K562 (cell line): ENCODE data around the gene DOLK. TPM values are rescaled to one million over a fixed set of nuclear protein-coding genes. Genes with fewer than 3 reads are reported as not detected.

Experiments
- ATAC-seq: fragments of 200-7000 bp; cut with Tn5 transposase; 3 replicates; pipeline ENCODE4 v1.9.1; 2020; ENCODE audit warnings: moderate library complexity
- Bru-seq: library from RNA; stranded (reverse); fragments of 400-500 nt; gene quantifications from one replicate; lab custom pipeline; 2021; lab: Mats Ljungman, UMichigan
- BruChase-seq, 2 experiments: library from RNA; stranded (reverse); fragments of 400-500 nt; gene quantifications; one replicate each; lab custom pipeline; 2021; lab: Mats Ljungman, UMichigan
- BruUV-seq: library from RNA; stranded (reverse); fragments of 400-500 nt; replicated peaks from 2 replicates; lab custom pipeline; 2021; lab: Mats Ljungman, UMichigan
- CTCF ChIA-PET: fragments of 300-600 bp; formaldehyde crosslinking; extraction: SDS; loops from one replicate; lab custom pipeline; 2021; ENCODE audit warnings: low intra/inter-chr PET ratio; lab: Yijun Ruan, JAX
- POLR2A ChIA-PET: fragments of 300-600, 350-650 bp; sonication (Branson Sonifier 250); formaldehyde crosslinking; extraction: SDS; loops from one replicate; lab custom pipeline; 2021; ENCODE audit warnings: antibody characterized with exemption, inconsistent platforms; lab: Yijun Ruan, JAX
- DNase-seq, 4 experiments: peaks; one replicate each; pipeline versions ENCODE4 v3.0.0 to v3.0.0-alpha.2; 2011 to 2018; ENCODE audit warnings: low spot score in 3 of 4, mixed read lengths in 3 of 4; ENCODE audit errors: extremely low read depth in 1 of 4
- FAIRE-seq: peaks from 2 replicates; lab custom pipeline; 2011; peaks lifted over from hg19 to GRCh38; lab: Jason Lieb, UNC
- H2AFZ ChIP-seq: 2 replicates; pipeline ENCODE4 v1.6.0; 2011; ENCODE audit warnings: low read depth, low read length, control low read depth, inconsistent platforms
- H3K27ac ChIP-seq: fragments of 200-600 bp; 3 replicates; pipeline ENCODE4 v1.8.0; 2011; ENCODE audit warnings: low read depth, mild to moderate bottlenecking, control low read depth, inconsistent platforms, low read length, moderate library complexity, mixed read lengths; ENCODE audit errors: extremely low read depth
- H3K27me3 ChIP-seq, 2 experiments: fragments of 300-600 bp in 1 of 2; 2 replicates in 1 of 2; 3 replicates in 1 of 2; pipeline versions ENCODE4 v1.6.0 to v1.8.0; 2011; ENCODE audit warnings: inconsistent platforms in 2 of 2, low read length in 2 of 2, mild to moderate bottlenecking in 1 of 2, mixed read lengths in 1 of 2, moderate library complexity in 1 of 2; ENCODE audit not compliant: control insufficient read depth in 2 of 2, insufficient read depth in 2 of 2
- H3K36me3 ChIP-seq: fragments of 300-600 bp; 3 replicates; pipeline ENCODE4 v1.8.0; 2011; ENCODE audit warnings: mild to moderate bottlenecking, low read length, inconsistent platforms; ENCODE audit not compliant: control insufficient read depth, insufficient read depth
- H3K4me1 ChIP-seq, 2 experiments: fragments of 200-600 bp in 1 of 2; replicated peaks in 1 of 2; 2 replicates in 1 of 2; 3 replicates in 1 of 2; pipeline versions ENCODE4 v1.5.1 to v1.8.0; 2011; ENCODE audit warnings: inconsistent platforms in 2 of 2, low read length in 2 of 2, mild to moderate bottlenecking in 1 of 2, mixed read lengths in 1 of 2, moderate library complexity in 1 of 2; ENCODE audit not compliant: control insufficient read depth in 2 of 2, insufficient read depth in 2 of 2
- H3K4me2 ChIP-seq: 2 replicates; pipeline ENCODE4 v1.6.1; 2011; ENCODE audit warnings: low read length, control low read depth, inconsistent platforms, mixed read lengths; ENCODE audit not compliant: insufficient read depth
- H3K4me3 ChIP-seq: fragments of 200-600 bp; sonication (generic), shearing (Covaris generic); 2 replicates; pipeline ENCODE4 v1.5.1; 2016; ENCODE audit warnings: control low read depth, inconsistent platforms
- H3K79me2 ChIP-seq: fragments of 200-600 bp; 3 replicates; pipeline ENCODE4 v1.8.0; 2011; ENCODE audit warnings: low read length, inconsistent platforms; ENCODE audit not compliant: control insufficient read depth, insufficient read depth
- H3K9ac ChIP-seq, 2 experiments: 2 replicates each; pipeline versions ENCODE4 v1.6.0 to v1.6.1; 2011; ENCODE audit warnings: low read depth in 2 of 2, low read length in 2 of 2, control low read depth in 1 of 2, inconsistent platforms in 1 of 2, mild to moderate bottlenecking in 1 of 2, mixed read lengths in 1 of 2; ENCODE audit not compliant: insufficient read depth in 1 of 2
- H3K9me1 ChIP-seq: one replicate; pipeline ENCODE4 v1.6.0; 2011; ENCODE audit warnings: inconsistent platforms, mild to moderate bottlenecking, low read length, moderate library complexity; ENCODE audit not compliant: control insufficient read depth, insufficient read depth
- H3K9me3 ChIP-seq: replicated peaks from 2 replicates; pipeline ENCODE4 v1.5.1; 2011; ENCODE audit warnings: low read depth, low read length, inconsistent platforms; ENCODE audit not compliant: control insufficient read depth, insufficient read depth
- H4K20me1 ChIP-seq: replicated peaks from 2 replicates; pipeline ENCODE4 v1.6.1; 2011; ENCODE audit warnings: low read length, inconsistent platforms, mixed read lengths; ENCODE audit not compliant: control insufficient read depth, insufficient read depth
- BRF1 ChIP-seq: IDR thresholded peaks from 3 replicates; pipeline ENCODE4 v1.6.1; 2011; ENCODE audit warnings: borderline replicate concordance, mild to moderate bottlenecking; ENCODE audit not compliant: insufficient read length; ENCODE audit errors: extremely low read depth
- GTF2F1 ChIP-seq: IDR thresholded peaks from 2 replicates; pipeline ENCODE4 v1.6.1; 2011; ENCODE audit warnings: low read depth, low read length, improper control_type of control experiment
- HDAC1 ChIP-seq, 2 experiments: fragments of 450-650 bp; IDR thresholded peaks; 2 replicates each; pipeline ENCODE4 v1.6.1; 2016 to 2017; ENCODE audit warnings: inconsistent platforms in 1 of 2, mild to moderate bottlenecking in 1 of 2, moderate library complexity in 1 of 2
- KDM4B ChIP-seq, 2 experiments: fragments of 450-650 bp in 1 of 2; sonication (generic) in 1 of 2; IDR thresholded peaks; 2 replicates each; pipeline ENCODE4 v1.6.1; 2016 to 2017; ENCODE audit warnings: borderline replicate concordance in 2 of 2, antibody characterized with exemption in 1 of 2, low read depth in 1 of 2, mild to moderate bottlenecking in 1 of 2
- MYBL2 ChIP-seq, 2 experiments: fragments of 450-650 bp in 1 of 2; sonication (generic) in 1 of 2; formaldehyde crosslinking in 1 of 2; IDR thresholded peaks; 2 replicates each; pipeline versions ENCODE4 v1.6.1 to v1.8.1; 2017 to 2022; ENCODE audit warnings: borderline replicate concordance in 1 of 2, inconsistent platforms in 1 of 2, low read depth in 1 of 2, mild to moderate bottlenecking in 1 of 2, missing genetic modification reagents in 1 of 2, moderate library complexity in 1 of 2
- NR2C2 ChIP-seq, 2 experiments: fragments of 200-800 bp in 1 of 2; sonication (Bioruptor generic) in 1 of 2; sonication (generic) in 1 of 2; formaldehyde crosslinking in 1 of 2; IDR thresholded peaks; 2 replicates each; pipeline versions ENCODE4 v1.6.1 to v1.8.0; 2016 to 2022; ENCODE audit warnings: mild to moderate bottlenecking in 1 of 2, missing compliant biosample characterization in 1 of 2, missing genetic modification characterization in 1 of 2, missing genetic modification reagents in 1 of 2
- POLR2G ChIP-seq: fragments of 200-400 bp; formaldehyde crosslinking; IDR thresholded peaks from 2 replicates; pipeline ENCODE4 v1.6.1; 2017; ENCODE audit warnings: low read depth, mild to moderate bottlenecking, antibody characterized with exemption, low read length, moderate library complexity
- PTTG1 ChIP-seq: fragments of 450-650 bp; IDR thresholded peaks from 2 replicates; pipeline ENCODE4 v1.6.1; 2016; ENCODE audit warnings: low read depth, mild to moderate bottlenecking, missing genetic modification characterization, missing compliant biosample characterization
- SAFB2 ChIP-seq: fragments of 200-400 bp; formaldehyde crosslinking; IDR thresholded peaks from 2 replicates; pipeline ENCODE4 v1.6.1; 2018; ENCODE audit warnings: borderline replicate concordance, low read length, low read depth, moderate library complexity; ENCODE audit not compliant: severe bottlenecking
- ZNF165 ChIP-seq: fragments of 250-450 bp; sonication (Bioruptor Pico); IDR thresholded peaks from 2 replicates; pipeline ENCODE4 v1.4.0; 2020; ENCODE audit warnings: borderline replicate concordance
- WGBS: fragments of 100-300 bp; shearing (Covaris generic); methylation state at CpG from one replicate; pipeline ENCODE4 v1.1.6; 2016; ENCODE audit warnings: low coverage, mixed read lengths; ENCODE audit not compliant: insufficient coverage; ENCODE audit errors: missing lambda C conversion rate; 5-methylcytosine and 5-hydroxymethylcytosine counted together
- in situ Hi-C: fragments of 300-500 bp; cut with MboI; formaldehyde crosslinking; loops from 4 replicates; pipeline ENCODE4 v1.15.0; 2018; ENCODE audit warnings: inconsistent platforms, mixed read lengths
- intact Hi-C: fragments of 100-400 bp; cut with micrococcal nuclease; formaldehyde crosslinking; loops from 2 replicates; pipeline ENCODE4 v1.14.2; 2022
- long read RNA-seq, 3 experiments: library from polyadenylated mRNA in 2 of 3; library from RNA in 1 of 3; unstranded in 2 of 3; stranded (forward) in 1 of 3; transcript quantifications; one replicate each; pipeline ENCODE4 v2.0.0, GENCODE V29; 2019 to 2022
- polyA minus RNA-seq, 3 experiments: library from RNA; depleted of rRNA, polyadenylated mRNA; stranded (reverse); fragments of >200 nt; gene quantifications; 2 replicates each; pipeline ENCODE4 v1.2.3, GENCODE V29; 2011
- polyA plus RNA-seq, 8 experiments: library from polyadenylated mRNA; depleted of rRNA in 4 of 8; stranded (reverse) in 5 of 8; unstranded in 3 of 8; fragments of >200 nt; fragmentation: Nextera tagmentation in 2 of 8; fragmentation: Illumina TruSeq in 1 of 8; extraction: Ambion mirVana in 2 of 8; extraction: Trizol in 1 of 8; gene quantifications; 2 replicates each; pipeline versions ENCODE4 v1.2.1 to v1.2.3, GENCODE V29; 2011 to 2014; ENCODE audit warnings: inconsistent platforms in 1 of 8, missing spikeins in 1 of 8
- total RNA-seq, 7 experiments: library from RNA; depleted of rRNA in 6 of 7; stranded (reverse); fragments of >200 nt in 6 of 7; fragmentation: Illumina TruSeq in 2 of 7; extraction: Trizol in 2 of 7; gene quantifications; 2 replicates each; pipeline versions ENCODE4 v1.2.1 to v1.2.3, GENCODE V29; 2011 to 2021; ENCODE audit warnings: low replicate concordance in 1 of 7

The DOLK gene
- total RNA-seq (2011; cell fraction: chromatin; rRNA removed; ENCODE audit: low replicate concordance), result 13.9 and 44.2 TPM in 2 replicates
- total RNA-seq (2011; cell fraction: nucleolus; rRNA removed), result 48.2 and 55.4 TPM in 2 replicates
- 27.6 and 38.4 TPM in 2 replicates for total RNA-seq (2011; cell fraction: nucleoplasm; rRNA removed)
- total RNA-seq (2014; rRNA removed) (11.7 and 18.4 TPM in 2 replicates), total RNA-seq (2014; rRNA removed; fragmentation: Illumina TruSeq; extraction: Trizol) (7.5 and 8.4 TPM in 2 replicates), total RNA-seq (2015; rRNA removed; fragmentation: Illumina TruSeq; extraction: Trizol) (13.7 and 14.0 TPM in 2 replicates), total RNA-seq (2021) (14.2 and 14.7 TPM in 2 replicates), polyA plus RNA-seq (2011; rRNA removed) (10.8 and 13.0 TPM in 2 replicates), polyA plus RNA-seq (2014; fragmentation: Illumina TruSeq; extraction: Trizol) (14.0 and 15.0 TPM in 2 replicates), polyA plus RNA-seq (2014; fragmentation: Nextera tagmentation; extraction: Ambion mirVana) (1 to 10 TPM; 2.6 to 3.7 TPM), polyA plus RNA-seq (2014; rRNA removed) (10.6 and 11.1 TPM in 2 replicates), polyA minus RNA-seq (2011; rRNA and poly(A)+ RNA removed) (16.4 and 25.9 TPM in 2 replicates), Bru-seq, nascent RNA (percentile 83 among the genes with signal in this experiment), BruChase-seq, experiment 1, labeled RNA remaining after a 2-hour chase (percentile 73 among the genes with signal in this experiment), BruChase-seq, experiment 2, labeled RNA remaining after a 6-hour chase (percentile 68 among the genes with signal in this experiment)
- polyA plus RNA-seq (2011; cell fraction: cytosol; rRNA removed), result 15.7 and 32.2 TPM in 2 replicates
- 9.0 and 11.9 TPM in 2 replicates for polyA plus RNA-seq (2011; cell fraction: nucleus; rRNA removed)
- 9.5 and 16.7 TPM in 2 replicates for polyA plus RNA-seq (2012)
- polyA minus RNA-seq (2011; cell fraction: cytosol; rRNA and poly(A)+ RNA removed), result 6.7 and 11.4 TPM in 2 replicates
- 16.6 and 23.7 TPM in 2 replicates for polyA minus RNA-seq (2011; cell fraction: nucleus; rRNA and poly(A)+ RNA removed)
- long read RNA-seq, experiment 1, transcript DOLK-201 (1 exons, 2,090 nt), result major isoform, 102 of 102 reads
- long read RNA-seq, experiment 1, partial matches to known transcripts, result 0 of 102 reads
- long read RNA-seq, experiment 1, other reads (novel, unspliced or antisense), result 0 of 102 reads
- long read RNA-seq, experiment 2, transcript DOLK-201 (1 exons, 2,090 nt), result major isoform, 23 of 23 reads
- long read RNA-seq, experiment 2, partial matches to known transcripts, result 0 of 23 reads
- long read RNA-seq, experiment 2, other reads (novel, unspliced or antisense), result 0 of 23 reads
- long read RNA-seq, experiment 3, transcript DOLK-201 (1 exons, 2,090 nt), result major isoform, 32 of 32 reads
- long read RNA-seq, experiment 3, partial matches to known transcripts, result 0 of 32 reads
- long read RNA-seq, experiment 3, other reads (novel, unspliced or antisense), result 0 of 32 reads

GRCh38 chr9:128947527-128948301 is at the start of gene DOLK, which contains the start of gene NUP188:
Gene DOLK, minus strand, starts transcription at chr9:128947603. Its CDS starts 300 bp downstream, at chr9:128947303.
Gene NUP188, plus strand, starts transcription at chr9:128947699. Its CDS starts 21 bp downstream, at chr9:128947720.
- 0% methylated on average over 38 of the region's 86 CpGs for WGBS
- H3K4me1 ChIP-seq, result peaks cover 19 to 36% of the 10 kb centered on the region in 2 experiments
- H3K4me3 ChIP-seq, result peak within 1 kb of the TSS; percentile 78
- H3K4me2 ChIP-seq, result peak within 1 kb of the TSS; percentile 97
- no peaks in the 10 kb centered on the region for H3K27me3 ChIP-seq
- POLR2A ChIA-PET, result interaction anchor here (0.6 to 1.8 kb wide), 8 partner anchors 10 to 126 kb away, joined by 3 to 10 read pairs (median 3); no protein-coding TSS in a partner anchor
- H3K79me2 ChIP-seq, result peaks cover 55% of the 10 kb centered on the region
- TSS peak; percentile 81 for BruUV-seq
- DNase-seq, result peak; percentile 96 to 100 (median 100)
- H3K9me1 ChIP-seq, result no peaks in the 10 kb centered on the region
- peak within 1 kb of the TSS; percentile 90 for H3K27ac ChIP-seq
- no peaks in the 10 kb centered on the region for H4K20me1 ChIP-seq
- in situ Hi-C loops (no loop called here), intact Hi-C loops (no loop called here)
- peak within 1 kb of the TSS; percentile 89 for H2AFZ ChIP-seq
- H3K9me3 ChIP-seq, result no peaks in the 10 kb centered on the region
- CTCF ChIA-PET, result no interaction called here
- peak; percentile 70 for FAIRE-seq
- peak; percentile 85 for ATAC-seq
- peaks cover 51% of the 10 kb centered on the region for H3K36me3 ChIP-seq
- peak within 1 kb of the TSS; percentile 92 to 94 for H3K9ac ChIP-seq
- TF ChIP-seq KDM4B (IDR thresholded peaks at IDR 0.05; ENCODE audit: borderline replicate concordance in 2 of 2, low read depth in 1 of 2) (0 out of 4 replicates have a peak, but pooled peaks of 1 of the 2 experiments have one; percentile 51), PTTG1 (tag) (no peak), HDAC1 (IDR thresholded peaks at IDR 0.05) (peak in 1 of 2 experiments; percentile 80; a peak in 2 of 4 replicates), MYBL2 (IDR thresholded peaks at IDR 0.05; ENCODE audit: low read depth) (no peak), MYBL2 (CRISPR knock-in tag; IDR thresholded peaks at IDR 0.05; ENCODE audit: borderline replicate concordance) (no peak), GTF2F1 (no peak), NR2C2 (CRISPR knock-in tag; IDR thresholded peaks at IDR 0.05) (no peak; the same call in 1 of the 2 replicates), NR2C2 (tag; IDR thresholded peaks at IDR 0.05) (peak; percentile 78), SAFB2 (no peak), ZNF165 (CRISPR knock-in tag) (no peak), POLR2G (peak; percentile 99), BRF1 (no peak)
